ENCODE results near the gene KIAA0513. TPM values are rescaled to one million over a fixed set of nuclear protein-coding genes. Genes with fewer than 3 reads are reported as not detected.
A peak's percentile ranks its signal among the peaks of the same experiment; 100 is the strongest.

Gene KIAA0513
- total RNA-seq, 4 donors from 2014 or later: 8.2 to 22.4 (median 21.4) TPM

- Histone ChIP-seq H3K27me3 (no peaks in the 10 kb centered on the region), H3K36me3 (no peaks in the 10 kb centered on the region), H3K27ac (peak overlapping the region in 3 of 4 donors; percentile 14 to 79 (median 72)), H3K4me3 (no peak overlapping the region), H3K9me3 (no peaks in the 10 kb centered on the region), H3K4me1 (peaks cover 33 to 45% of the 10 kb centered on the region in 2 donors)
- TF ChIP-seq CTCF (IDR thresholded peaks at IDR 0.05 in 4 of 5, conservative IDR thresholded peaks at IDR 0.05 in 1 of 5) (no peak), POLR2A (IDR thresholded peaks at IDR 0.05) (no peak)
- in situ Hi-C loops (cut with MboI; ENCODE audit: low sequenced_read_pairs in 4 of 4) (no loop called here), intact Hi-C loops (cut with DNase I; ENCODE audit: low total_unique reads) (no loop called here)
- DNase-seq: no peak
- ATAC-seq: no peak
Measured at GRCh38 chr16:85134789-85135142, 107.2 kb downstream of the KIAA0513 start.

GRCh38 chr16:85136213-85136701 lies 108.7 kb downstream of the KIAA0513 start:
- ATAC-seq: peak; percentile 5 to 9
- DNase-seq: peak in 1 of 2 donors; percentile 47
- Histone ChIP-seq H3K27ac (peak overlapping the region; percentile 64 to 79 (median 74)), H3K27me3 (no peaks in the 10 kb centered on the region), H3K36me3 (no peaks in the 10 kb centered on the region), H3K4me3 (peak overlapping the region in 2 of 4 donors; percentile 11 to 36), H3K9me3 (no peaks in the 10 kb centered on the region), H3K4me1 (peaks cover 25 to 30% of the 10 kb centered on the region in 2 donors)
- in situ Hi-C loops (cut with MboI; ENCODE audit: low sequenced_read_pairs in 4 of 4) (no loop called here), intact Hi-C loops (cut with DNase I; ENCODE audit: low total_unique reads) (no loop called here)
- TF ChIP-seq CTCF (IDR thresholded peaks at IDR 0.05 in 4 of 5, conservative IDR thresholded peaks at IDR 0.05 in 1 of 5): no peak
- peak in 1 of 2 donors; percentile 6 for TF ChIP-seq POLR2A (IDR thresholded peaks at IDR 0.05)

- H3K36me3 ChIP-seq: no peaks in the 10 kb centered on the region
- intact Hi-C loops (cut with DNase I; ENCODE audit: low total_unique reads) (no loop called here), in situ Hi-C loops (cut with MboI; ENCODE audit: low sequenced_read_pairs in 4 of 4) (no loop called here)
Measured at GRCh38 chr16:85136702-85137322, 109.2 kb downstream of the KIAA0513 start.

GRCh38 chr16:85137323-85138072 lies 109.9 kb downstream of the KIAA0513 start:
- TF ChIP-seq CTCF (IDR thresholded peaks at IDR 0.05 in 4 of 5, conservative IDR thresholded peaks at IDR 0.05 in 1 of 5) (no peak), POLR2A (IDR thresholded peaks at IDR 0.05) (peak in 1 of 2 donors; percentile 15)
- peaks cover 27 to 30% of the 10 kb centered on the region in 2 donors for H3K4me1 ChIP-seq
- peak overlapping the region; percentile 64 to 79 (median 74) for H3K27ac ChIP-seq
- DNase-seq: peak; percentile 91 to 92
- no peaks in the 10 kb centered on the region for H3K9me3 ChIP-seq
- no peaks in the 10 kb centered on the region for H3K36me3 ChIP-seq
- no peaks in the 10 kb centered on the region for H3K27me3 ChIP-seq
- in situ Hi-C loops (cut with MboI; ENCODE audit: low sequenced_read_pairs in 4 of 4) (no loop called here), intact Hi-C loops (cut with DNase I; ENCODE audit: low total_unique reads) (no loop called here)
- H3K4me3 ChIP-seq: peak overlapping the region; percentile 18 to 44 (median 38)
- ATAC-seq: peak; percentile 85 to 91

More at GRCh38 chr16:85136702-85137322, 109.2 kb downstream of the KIAA0513 start:
- ATAC-seq (peak; percentile 48 to 58), DNase-seq (peak in 1 of 2 donors; percentile 78)
- Histone ChIP-seq H3K9me3 (no peaks in the 10 kb centered on the region), H3K27ac (peak overlapping the region; percentile 64 to 79 (median 74)), H3K4me3 (peak overlapping the region; percentile 18 to 44 (median 38)), H3K27me3 (no peaks in the 10 kb centered on the region), H3K4me1 (peaks cover 24 to 30% of the 10 kb centered on the region in 2 donors)
- TF ChIP-seq CTCF (IDR thresholded peaks at IDR 0.05 in 4 of 5, conservative IDR thresholded peaks at IDR 0.05 in 1 of 5): no peak
- no peak for TF ChIP-seq POLR2A (IDR thresholded peaks at IDR 0.05)

Data from gastrocnemius medialis (tissue), 4 donors.